Measurements from ENCODE around the gene PDZRN3. TPM values are rescaled to one million over a fixed set of nuclear protein-coding genes. Genes with fewer than 3 reads are reported as not detected.

PDZRN3 gene
- total RNA-seq, 2 experiments from 2014 or later = not detected

DNA sequence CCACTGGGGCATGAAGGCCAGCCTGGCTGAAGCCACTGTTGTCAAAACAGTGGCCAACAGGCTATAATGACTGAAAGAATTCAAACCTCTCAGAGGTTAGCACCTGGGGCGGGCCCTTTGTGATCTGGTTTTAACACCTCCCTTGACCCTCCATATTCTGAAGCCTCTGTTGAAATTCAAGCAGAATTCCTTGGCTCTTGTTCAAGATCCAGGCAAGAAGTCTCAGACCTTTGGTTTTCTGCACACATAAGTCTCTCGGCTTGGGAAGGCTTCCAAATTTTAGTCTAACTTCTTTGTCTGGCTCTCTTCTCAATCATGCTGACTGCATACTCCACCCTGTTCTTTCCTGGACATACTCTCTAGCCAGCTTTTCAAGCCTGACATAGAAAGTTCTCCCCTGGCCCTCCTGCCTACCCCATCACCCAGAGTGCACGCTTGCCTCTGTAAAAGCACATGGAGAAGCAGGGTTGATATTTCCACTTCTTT, 144.5 kb downstream of the PDZRN3 start:
- ChIA-PET CTCF (no interaction called here), POLR2A (no interaction called here)

GRCh38 chr3:73479325-73479724, 145.4 kb downstream of the PDZRN3 start:
- ATAC-seq (no peak), DNase-seq (no peak)
- CTCF ChIA-PET = no interaction called here
- POLR2A ChIA-PET = no interaction called here
- H3K4me3 Mint-ChIP-seq = no peak overlapping the region
- H3K27ac Mint-ChIP-seq = no peak overlapping the region
- no peaks in the 10 kb centered on the region for H3K36me3 Mint-ChIP-seq (ENCODE audit: low read depth)
- TF ChIP-seq, protein P1, sequence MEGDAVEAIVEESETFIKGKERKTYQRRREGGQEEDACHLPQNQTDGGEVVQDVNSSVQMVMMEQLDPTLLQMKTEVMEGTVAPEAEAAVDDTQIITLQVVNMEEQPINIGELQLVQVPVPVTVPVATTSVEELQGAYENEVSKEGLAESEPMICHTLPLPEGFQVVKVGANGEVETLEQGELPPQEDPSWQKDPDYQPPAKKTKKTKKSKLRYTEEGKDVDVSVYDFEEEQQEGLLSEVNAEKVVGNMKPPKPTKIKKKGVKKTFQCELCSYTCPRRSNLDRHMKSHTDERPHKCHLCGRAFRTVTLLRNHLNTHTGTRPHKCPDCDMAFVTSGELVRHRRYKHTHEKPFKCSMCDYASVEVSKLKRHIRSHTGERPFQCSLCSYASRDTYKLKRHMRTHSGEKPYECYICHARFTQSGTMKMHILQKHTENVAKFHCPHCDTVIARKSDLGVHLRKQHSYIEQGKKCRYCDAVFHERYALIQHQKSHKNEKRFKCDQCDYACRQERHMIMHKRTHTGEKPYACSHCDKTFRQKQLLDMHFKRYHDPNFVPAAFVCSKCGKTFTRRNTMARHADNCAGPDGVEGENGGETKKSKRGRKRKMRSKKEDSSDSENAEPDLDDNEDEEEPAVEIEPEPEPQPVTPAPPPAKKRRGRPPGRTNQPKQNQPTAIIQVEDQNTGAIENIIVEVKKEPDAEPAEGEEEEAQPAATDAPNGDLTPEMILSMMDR (IDR thresholded peaks at IDR 0.05) = no peak
- peaks cover 5% of the 10 kb centered on the region for H3K27me3 Mint-ChIP-seq
- peaks cover 2% of the 10 kb centered on the region for H3K9me3 Mint-ChIP-seq
- intact Hi-C loops (cut with micrococcal nuclease) = no loop called here
- H3K4me1 Mint-ChIP-seq (ENCODE audit: low read depth) = no peaks in the 10 kb centered on the region

More for the DNA sequence above, 144.5 kb downstream of the PDZRN3 start:
- intact Hi-C loops (cut with micrococcal nuclease) = no loop called here
- Mint-ChIP-seq H3K27me3 (peaks cover 2% of the 10 kb centered on the region), H3K4me1 (ENCODE audit: low read depth) (no peaks in the 10 kb centered on the region), H3K9me3 (no peaks in the 10 kb centered on the region), H3K4me3 (no peak overlapping the region), H3K27ac (no peak overlapping the region), H3K36me3 (ENCODE audit: low read depth) (no peaks in the 10 kb centered on the region)
- ATAC-seq = no peak
- TF ChIP-seq, protein P1 (IDR thresholded peaks at IDR 0.05) = no peak
- no peak for DNase-seq

DNA sequence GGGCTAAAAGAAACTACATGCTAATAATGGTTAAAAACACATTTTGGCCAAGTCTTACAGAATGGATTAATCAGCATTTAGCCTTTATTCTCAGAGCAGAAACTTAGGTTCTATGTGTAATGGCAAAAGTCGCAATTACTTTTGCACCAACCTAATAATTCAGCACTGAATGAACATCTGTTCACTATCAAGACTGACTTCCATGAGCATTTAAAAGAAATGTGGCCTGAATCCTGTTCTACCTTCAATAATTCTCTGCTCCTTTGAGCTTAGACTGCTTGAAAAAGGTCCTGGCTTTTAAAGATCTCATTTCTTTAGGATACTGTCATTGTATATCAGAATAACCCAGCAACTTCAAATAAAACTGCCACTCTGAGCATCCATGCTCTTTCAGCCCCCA, 145.9 kb downstream of the PDZRN3 start:
- ChIA-PET CTCF (no interaction called here), POLR2A (no interaction called here)
- peaks cover 5% of the 10 kb centered on the region for H3K27me3 Mint-ChIP-seq
- H3K36me3 Mint-ChIP-seq (ENCODE audit: low read depth) = no peaks in the 10 kb centered on the region
- ATAC-seq (no peak), DNase-seq (no peak)
- H3K4me3 Mint-ChIP-seq = no peak overlapping the region
- H3K4me1 Mint-ChIP-seq (ENCODE audit: low read depth) = no peaks in the 10 kb centered on the region
- intact Hi-C loops (cut with micrococcal nuclease) = no loop called here
- TF ChIP-seq, protein P1 (IDR thresholded peaks at IDR 0.05) = no peak
- no peak overlapping the region for H3K27ac Mint-ChIP-seq
- peaks cover 2% of the 10 kb centered on the region for H3K9me3 Mint-ChIP-seq

DNA sequence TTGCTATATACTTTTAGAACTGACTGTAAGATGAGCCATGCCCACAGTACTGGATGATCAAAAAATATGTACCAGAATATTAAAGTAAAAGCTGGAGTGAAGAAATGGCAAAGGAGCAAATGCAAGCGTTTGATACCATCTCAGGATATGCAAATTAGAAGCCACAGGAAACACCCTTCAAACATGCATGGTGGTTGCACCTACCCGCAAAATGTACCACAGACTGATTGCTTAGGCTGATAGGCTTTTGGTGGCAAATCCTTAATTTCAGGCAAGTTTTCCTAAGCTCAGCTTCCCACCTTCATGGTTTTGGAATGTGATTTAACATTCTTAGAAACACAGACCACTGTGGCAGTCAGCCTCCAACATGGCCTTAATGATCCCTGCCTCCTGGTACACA, 149.0 kb downstream of the PDZRN3 start:
- ChIA-PET CTCF (no interaction called here), POLR2A (interaction anchor here (0.6 kb wide), 1 partner anchor 1848 kb away, joined by 3 read pairs; no protein-coding TSS in a partner anchor)
- intact Hi-C loops (cut with micrococcal nuclease) = no loop called here
- H3K4me3 Mint-ChIP-seq = no peak overlapping the region
- H3K27ac Mint-ChIP-seq = no peak overlapping the region
- H3K9me3 Mint-ChIP-seq = peaks cover 2% of the 10 kb centered on the region
- no peak for DNase-seq
- H3K36me3 Mint-ChIP-seq (ENCODE audit: low read depth) = no peaks in the 10 kb centered on the region
- no peak for ATAC-seq
- TF ChIP-seq, protein P1 (IDR thresholded peaks at IDR 0.05) = no peak
- H3K27me3 Mint-ChIP-seq = peaks cover 11% of the 10 kb centered on the region
- H3K4me1 Mint-ChIP-seq (ENCODE audit: low read depth) = no peaks in the 10 kb centered on the region

GRCh38 chr3:73475175-73475574, 149.6 kb downstream of the PDZRN3 start:
- Mint-ChIP-seq H3K9me3 (peaks cover 2% of the 10 kb centered on the region), H3K36me3 (ENCODE audit: low read depth) (no peaks in the 10 kb centered on the region), H3K27ac (no peak overlapping the region), H3K27me3 (peaks cover 11% of the 10 kb centered on the region), H3K4me1 (ENCODE audit: low read depth) (no peaks in the 10 kb centered on the region), H3K4me3 (no peak overlapping the region)
- TF ChIP-seq, protein P1 (IDR thresholded peaks at IDR 0.05) = no peak
- ATAC-seq (no peak), DNase-seq (no peak)
- intact Hi-C loops (cut with micrococcal nuclease) = no loop called here
- CTCF ChIA-PET = interaction anchor here (1.0 kb wide), 1 partner anchor 19 kb away, joined by 3 read pairs; no protein-coding TSS in a partner anchor
- POLR2A ChIA-PET = no interaction called here

All from activated CD8-positive, alpha-beta T cell treated with anti-CD3 and anti-CD28 coated beads for 36 hours (primary cell).